Measurements from ENCODE around the gene TUG1.

TUG1 gene

GRCh38 chr22:31019191-31019930, 50.3 kb downstream of the TUG1 start:
- peaks cover 6% of the 10 kb centered on the region for H3K27me3 Mint-ChIP-seq (ENCODE audit: low read depth)
- no peaks in the 10 kb centered on the region for H3K4me1 Mint-ChIP-seq
- no peak overlapping the region for H3K27ac Mint-ChIP-seq
- no peaks in the 10 kb centered on the region for H3K9me3 Mint-ChIP-seq
- no peak for TF ChIP-seq CTCF (IDR thresholded peaks at IDR 0.05; ENCODE audit: unreplicated experiment in 3 of 3)
- H3K36me3 Mint-ChIP-seq (ENCODE audit: low read depth) = no peaks in the 10 kb centered on the region
- no peak overlapping the region for H3K4me3 Mint-ChIP-seq

- no peak for TF ChIP-seq CTCF (IDR thresholded peaks at IDR 0.05; ENCODE audit: unreplicated experiment in 3 of 3)
- peaks cover 6% of the 10 kb centered on the region for H3K27me3 Mint-ChIP-seq (ENCODE audit: low read depth)
- H3K4me3 Mint-ChIP-seq = no peak overlapping the region
- H3K9me3 Mint-ChIP-seq = no peaks in the 10 kb centered on the region
- no peaks in the 10 kb centered on the region for H3K4me1 Mint-ChIP-seq
- no peak overlapping the region for H3K27ac Mint-ChIP-seq
- H3K36me3 Mint-ChIP-seq (ENCODE audit: low read depth) = no peaks in the 10 kb centered on the region
These were observed 51.3 kb downstream of the TUG1 start for GRCh38 chr22:31020334-31020733.

GRCh38 chr22:31022516-31022915, 53.5 kb downstream of the TUG1 start:
- Mint-ChIP-seq H3K27ac (no peak overlapping the region), H3K4me3 (no peak overlapping the region), H3K27me3 (ENCODE audit: low read depth) (peaks cover 6% of the 10 kb centered on the region), H3K4me1 (no peaks in the 10 kb centered on the region), H3K9me3 (no peaks in the 10 kb centered on the region), H3K36me3 (ENCODE audit: low read depth) (no peaks in the 10 kb centered on the region)
- no peak for TF ChIP-seq CTCF (IDR thresholded peaks at IDR 0.05; ENCODE audit: unreplicated experiment in 3 of 3)
